ENCODE data around the gene AATK. TPM values are rescaled to one million over a fixed set of nuclear protein-coding genes. Genes with fewer than 3 reads are reported as not detected.

The AATK gene
- total RNA-seq, 1 experiment from 2014 or later = 4.4 TPM

- H3K9me2 ChIP-seq (ENCODE audit: insufficient read depth) = no peaks in the 10 kb centered on the region
- TF ChIP-seq POLR2A (IDR thresholded peaks at IDR 0.05; ENCODE audit: borderline replicate concordance, extremely low read depth, insufficient read depth, insufficient read length) (no peak), ZFX (IDR thresholded peaks at IDR 0.05) (no peak), TCF7L2 (IDR thresholded peaks at IDR 0.05; ENCODE audit: borderline replicate concordance, extremely low read depth, insufficient read depth, insufficient read length) (no peak), EZH2 (IDR thresholded peaks at IDR 0.05) (no peak), SP1 (IDR thresholded peaks at IDR 0.05; ENCODE audit: low read depth) (no peak), EZH2phosphoT487 (IDR thresholded peaks at IDR 0.05; ENCODE audit: borderline replicate concordance) (no peak), YY1 (IDR thresholded peaks at IDR 0.05; ENCODE audit: extremely low read depth, insufficient replicate concordance, low read depth, low read length) (no peak), JUND (IDR thresholded peaks at IDR 0.05) (no peak), POLR2AphosphoS5 (IDR thresholded peaks at IDR 0.05; ENCODE audit: low read depth, low read length) (no peak), ZNF274 (IDR thresholded peaks at IDR 0.05; ENCODE audit: low read depth, low read length) (no peak), MAX (IDR thresholded peaks at IDR 0.05) (no peak)
- H3K9me3 ChIP-seq (ENCODE audit: control insufficient read depth in 1 of 2, insufficient read depth in 1 of 2, low read depth in 1 of 2, low read length in 2 of 2) = no peaks in the 10 kb centered on the region
- H4K20me1 ChIP-seq (ENCODE audit: insufficient read depth) = no peaks in the 10 kb centered on the region
- H3K36me3 ChIP-seq (ENCODE audit: control insufficient read depth in 1 of 2, insufficient read depth in 2 of 2, low read length in 2 of 2) = no peaks in the 10 kb centered on the region
- peak overlapping the region; percentile 82 for H2AFZ ChIP-seq (ENCODE audit: low read depth, low read length, poor library complexity, severe bottlenecking)
- CTCF ChIA-PET = interaction anchor here (0.6 to 2.2 kb wide), 12 partner anchors 9 to 394 kb away, joined by 3 to 11 read pairs (median 4); partner anchors contain the start of genes CEP131, NDUFAF8 and TEPSIN
- H3K4me2 ChIP-seq (ENCODE audit: low read length) = peak overlapping the region; percentile 49
- H3K4me3 ChIP-seq (replicated peaks in 1 of 2; ENCODE audit: low read depth in 1 of 2, low read length in 2 of 2) = no peak overlapping the region
- POLR2A ChIA-PET = interaction anchor here (0.5 kb wide), 1 partner anchor 365 kb away, joined by 3 read pairs; no protein-coding TSS in a partner anchor
- no TSS peak for BruUV-seq (replicated peaks)
- ATAC-seq = peak; percentile 32
- intact Hi-C loops (cut with micrococcal nuclease) = loop anchor here (5.0 kb wide), 2 partner anchors 329 to 344 kb away; no protein-coding TSS in a partner anchor
- H3K9ac ChIP-seq (ENCODE audit: low read length) = no peak overlapping the region; the same call in 1 of the 2 replicates
- peak overlapping the region; percentile 25; the same call in 1 of the 2 replicates for H3K27ac ChIP-seq (ENCODE audit: low read depth, low read length)
- peaks cover 6 to 12% of the 10 kb centered on the region in 2 experiments; a peak in 3 of 4 replicates for H3K4me1 ChIP-seq (ENCODE audit: control insufficient read depth in 1 of 2, insufficient read depth in 2 of 2, low read length in 2 of 2)
- RAD21 ChIA-PET (ENCODE audit: low non-redundant PET in 1 of 2, low total read pairs in 2 of 2, uncharacterized antibody in 2 of 2, unreplicated experiment in 2 of 2) = interaction anchor here (0.6 to 1.3 kb wide), 6 partner anchors 24 to 342 kb away, joined by 3 to 7 read pairs (median 4); no protein-coding TSS in a partner anchor
- no peaks in the 10 kb centered on the region for H3K79me2 ChIP-seq (ENCODE audit: insufficient read depth, low read length)
- H3K27me3 ChIP-seq (ENCODE audit: insufficient read depth, low read length) = no peaks in the 10 kb centered on the region
- no peak for DNase-seq (ENCODE audit: low read depth, low spot score)
Measured at GRCh38 chr17:81143200-81143527, 22.9 kb downstream of the AATK start.

Data from HCT116 (cell line).